OCI-LY1 (cell line): Measurements from ENCODE around the gene SDK1.

ENCODE experiments used
- H2AFZ ChIP-seq: fragments of 200-600 bp; sonication (generic), shearing (Covaris generic); 2 replicates; pipeline ENCODE4 v1.6.0; 2014; ENCODE audit warnings: antibody characterized with exemption, mild to moderate bottlenecking, low read length
- H3F3A ChIP-seq: fragments of 200-600 bp; sonication (generic), shearing (Covaris generic); 2 replicates; pipeline ENCODE4 v1.6.0; 2014; ENCODE audit warnings: mild to moderate bottlenecking, antibody characterized with exemption, low read length, moderate library complexity; ENCODE audit not compliant: insufficient read depth
- H3K27ac ChIP-seq: fragments of 200-600 bp; sonication (generic); 2 replicates; pipeline ENCODE4 v1.5.1; 2014; ENCODE audit warnings: low read length, mixed run types, mild to moderate bottlenecking, low read depth; ENCODE audit not compliant: poor library complexity, severe bottlenecking
- H3K27me3 ChIP-seq: fragments of 200-600 bp; sonication (generic); 2 replicates; pipeline ENCODE4 v1.6.0; 2014; ENCODE audit warnings: antibody characterized with exemption, mild to moderate bottlenecking, low read length, moderate library complexity; ENCODE audit not compliant: insufficient read depth
- H3K36me3 ChIP-seq: fragments of 200-600 bp; sonication (generic); 2 replicates; pipeline ENCODE4 v1.6.1; 2014; ENCODE audit warnings: mild to moderate bottlenecking, antibody characterized with exemption, low read length, moderate library complexity, mixed read lengths; ENCODE audit not compliant: insufficient read depth
- H3K4me1 ChIP-seq: fragments of 200-600 bp; sonication (generic); 2 replicates; pipeline ENCODE4 v1.5.1; 2014; ENCODE audit warnings: mild to moderate bottlenecking, low read length, moderate library complexity; ENCODE audit not compliant: insufficient read depth, severe bottlenecking
- H3K4me2 ChIP-seq: fragments of 200-600 bp; sonication (generic), shearing (Covaris generic); 2 replicates; pipeline ENCODE4 v1.6.1; 2014; ENCODE audit warnings: low read length
- H3K4me3 ChIP-seq: fragments of 200-600 bp; sonication (generic); 2 replicates; pipeline ENCODE4 v1.5.1; 2014; ENCODE audit warnings: low read length, low read depth, mild to moderate bottlenecking, mixed read lengths; ENCODE audit not compliant: poor library complexity, severe bottlenecking
- H3K79me2 ChIP-seq: fragments of 200-600 bp; shearing (Covaris generic); 2 replicates; pipeline ENCODE4 v1.6.1; 2016; ENCODE audit warnings: mixed run types, low read length, mixed read lengths; ENCODE audit not compliant: insufficient read depth
- H3K9ac ChIP-seq: fragments of 200-600 bp; sonication (generic), shearing (Covaris generic); 2 replicates; pipeline ENCODE4 v1.6.1; 2014; ENCODE audit warnings: mild to moderate bottlenecking, low read length, mixed read lengths
- H3K9me2 ChIP-seq: fragments of 200-600 bp; sonication (generic), shearing (Covaris generic); 2 replicates; pipeline ENCODE4 v1.6.1; 2014; ENCODE audit warnings: low read depth, mild to moderate bottlenecking, low read length, mixed read lengths
- H3K9me3 ChIP-seq: fragments of 200-600 bp; shearing (Covaris generic); 2 replicates; pipeline ENCODE4 v1.6.1; 2014; ENCODE audit warnings: low read length, mixed read lengths
- H4K20me1 ChIP-seq: fragments of 200-600 bp; sonication (generic), shearing (Covaris generic); 2 replicates; pipeline ENCODE4 v1.6.0; 2016; ENCODE audit warnings: mild to moderate bottlenecking, low read length; ENCODE audit not compliant: insufficient read depth
- CTCF ChIP-seq: fragments of 200-600 bp; sonication (generic), shearing (Covaris generic); IDR thresholded peaks from 2 replicates; pipeline ENCODE4 v1.5.1; 2017; ENCODE audit warnings: mild to moderate bottlenecking, antibody characterized with exemption, low read length, moderate library complexity, mixed read lengths
- EZH2 ChIP-seq: fragments of 200-600 bp; sonication (generic), shearing (Covaris generic); IDR thresholded peaks from 2 replicates; pipeline ENCODE4 v1.8.0; 2017; ENCODE audit warnings: borderline replicate concordance, mixed run types, mild to moderate bottlenecking, antibody characterized with exemption, low read length, moderate library complexity, mixed read lengths

Gene SDK1

DNA sequence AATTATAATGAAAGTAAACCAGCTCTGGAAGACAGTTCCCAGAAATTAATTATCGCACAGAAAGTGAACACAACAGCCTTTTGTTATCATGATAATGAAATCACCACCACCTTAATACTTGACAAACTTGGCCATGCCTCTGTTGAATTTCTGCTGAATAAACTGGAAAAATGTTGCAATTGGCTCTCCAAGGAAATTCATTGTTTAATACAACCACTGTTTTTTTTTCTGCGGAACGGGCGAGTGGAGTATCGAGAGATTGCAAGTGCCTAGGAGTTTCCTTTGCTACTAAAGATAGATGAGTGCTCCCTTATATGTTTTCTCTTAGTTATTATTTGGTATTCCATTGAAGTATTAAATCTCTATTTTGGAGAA is 657.0 kb downstream of the SDK1 start:
- H3K4me3 ChIP-seq = no peak overlapping the region
- no peak overlapping the region for H3K9ac ChIP-seq
- H3K79me2 ChIP-seq = no peaks in the 10 kb centered on the region
- TF ChIP-seq CTCF = no peak
- no peak for TF ChIP-seq EZH2
- H3K36me3 ChIP-seq = 0 out of 2 replicates have a peak, but pooled peaks cover 4% of the 10 kb centered on the region
- H3K9me3 ChIP-seq = no peaks in the 10 kb centered on the region
- H2AFZ ChIP-seq = no peak overlapping the region
- H3K27ac ChIP-seq = no peak overlapping the region
- no peak overlapping the region for H3K4me2 ChIP-seq
- no peaks in the 10 kb centered on the region for H3K9me2 ChIP-seq
- no peaks in the 10 kb centered on the region for H3F3A ChIP-seq
- H4K20me1 ChIP-seq = no peaks in the 10 kb centered on the region
- no peaks in the 10 kb centered on the region for H3K27me3 ChIP-seq
- no peaks in the 10 kb centered on the region for H3K4me1 ChIP-seq

DNA sequence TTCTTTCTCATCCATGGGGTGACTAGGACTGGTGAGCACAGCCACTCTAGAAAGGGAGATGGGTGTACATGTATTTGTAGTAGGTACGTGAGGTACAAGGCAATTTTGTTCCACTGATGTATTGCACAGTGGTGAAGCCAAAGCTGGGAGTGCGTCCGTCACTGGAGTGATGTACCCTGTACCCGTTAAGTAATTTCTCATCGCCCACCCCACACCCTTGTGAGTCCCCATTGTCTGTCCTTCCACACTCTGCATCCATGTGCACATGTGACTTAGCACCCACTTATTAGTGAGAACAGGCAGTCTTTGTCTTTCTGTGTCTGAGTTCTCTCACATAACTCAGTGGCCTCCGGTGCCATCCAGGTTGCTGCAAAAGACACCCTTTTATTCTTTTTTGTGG is 658.3 kb downstream of the SDK1 start:
- TF ChIP-seq CTCF (no peak), EZH2 (no peak)
- no peak overlapping the region for H2AFZ ChIP-seq

GRCh38 chr7:3960050-3960763 is 659.2 kb downstream of the SDK1 start:
- H3K79me2 ChIP-seq = no peaks in the 10 kb centered on the region
- no peaks in the 10 kb centered on the region for H4K20me1 ChIP-seq
- H2AFZ ChIP-seq = no peak overlapping the region
- H3F3A ChIP-seq = no peaks in the 10 kb centered on the region
- peaks cover 9% of the 10 kb centered on the region for H3K36me3 ChIP-seq
- H3K27ac ChIP-seq = no peak overlapping the region
- no peaks in the 10 kb centered on the region for H3K9me3 ChIP-seq
- TF ChIP-seq EZH2 = no peak
- TF ChIP-seq CTCF = no peak
- H3K4me2 ChIP-seq = no peak overlapping the region
- H3K4me1 ChIP-seq = no peaks in the 10 kb centered on the region
- H3K27me3 ChIP-seq = no peaks in the 10 kb centered on the region
- no peak overlapping the region for H3K9ac ChIP-seq
- no peak overlapping the region for H3K4me3 ChIP-seq
- no peaks in the 10 kb centered on the region for H3K9me2 ChIP-seq

More for the DNA sequence above, 658.3 kb downstream of the SDK1 start:
- no peaks in the 10 kb centered on the region for H3K79me2 ChIP-seq
- H3F3A ChIP-seq = no peaks in the 10 kb centered on the region
- H3K9me3 ChIP-seq = no peaks in the 10 kb centered on the region
- H3K27ac ChIP-seq = no peak overlapping the region
- H4K20me1 ChIP-seq = no peaks in the 10 kb centered on the region
- no peak overlapping the region for H3K9ac ChIP-seq
- no peaks in the 10 kb centered on the region for H3K9me2 ChIP-seq
- peaks cover 9% of the 10 kb centered on the region for H3K36me3 ChIP-seq
- H3K4me2 ChIP-seq = no peak overlapping the region
- H3K4me1 ChIP-seq = no peaks in the 10 kb centered on the region
- H3K27me3 ChIP-seq = no peaks in the 10 kb centered on the region
- no peak overlapping the region for H3K4me3 ChIP-seq
